Measurements from ENCODE around the gene MRPS18A. TPM values are rescaled to one million over a fixed set of nuclear protein-coding genes. Genes with fewer than 3 reads are reported as not detected.
A peak's percentile ranks its signal among the peaks of the same experiment; 100 is the strongest.
"Not testable (repeated sequence)": the region's sequence is repeated elsewhere in the genome, so short reads cannot be mapped to it uniquely, and the experiment has no call there.

Gene MRPS18A
- total and polyA plus RNA-seq, 9 of the 15 experiments (the other 6 are each of a cell fraction or from before 2014, with no cell fraction given): 87.5 to 243 (median 125) TPM

DNA sequence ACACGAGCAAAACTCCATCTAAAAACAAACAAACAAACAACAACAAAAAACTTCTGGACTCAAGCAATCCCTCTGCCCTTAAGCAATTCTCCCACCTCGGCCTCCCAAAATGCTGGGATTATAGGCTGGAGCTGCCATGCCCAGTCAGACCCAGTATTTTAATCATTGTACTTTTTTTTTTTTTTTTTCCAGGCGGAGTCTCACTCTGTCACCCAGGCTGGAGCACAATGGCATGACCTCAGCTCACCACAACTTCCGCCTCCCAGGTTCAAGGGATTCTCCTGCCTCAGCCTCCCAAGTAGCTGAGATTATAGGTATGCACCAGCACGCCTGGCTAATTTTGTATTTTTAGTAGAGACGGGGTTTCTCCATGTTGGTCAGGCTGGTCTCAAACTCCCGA, 54.6 kb downstream of the MRPS18A start:
- FAIRE-seq; H2AFZ ChIP-seq (ENCODE audit: low read depth, low read length); ATAC-seq; H4K20me1 ChIP-seq (replicated peaks; ENCODE audit: control insufficient read depth, insufficient read depth, low read length); H3K9me3 ChIP-seq (replicated peaks; ENCODE audit: control insufficient read depth, insufficient read depth, low read depth, low read length); H3K9me1 ChIP-seq (ENCODE audit: control insufficient read depth, insufficient read depth, low read length); BruUV-seq (replicated peaks); CTCF ChIA-PET (ENCODE audit: low intra/inter-chr PET ratio); DNase-seq (ENCODE audit: extremely low read depth in 1 of 4, low spot score in 3 of 4); in situ Hi-C loops (cut with MboI); H3K4me2 ChIP-seq (ENCODE audit: insufficient read depth, low read length); H3K4me3 ChIP-seq; H3K27ac ChIP-seq (ENCODE audit: extremely low read depth, low read depth, low read length); H3K27me3 ChIP-seq (ENCODE audit: control insufficient read depth in 2 of 2, insufficient read depth in 2 of 2, low read length in 2 of 2): not testable (repeated sequence)
- WGBS (ENCODE audit: insufficient coverage, low coverage, missing lambda C conversion rate): 55% methylated on average over 7 of the region's 7 CpGs
- H3K36me3 ChIP-seq (ENCODE audit: control insufficient read depth, insufficient read depth, low read length): peaks cover 16% of the 10 kb centered on the region; the same call in 2 of the 3 replicates
- peak; percentile 68 for TF ChIP-seq ZNF384 (IDR thresholded peaks at IDR 0.05; ENCODE audit: low read depth, low read length)
- TF ChIP-seq CBFA2T3 (IDR thresholded peaks at IDR 0.05): 0 out of 2 replicates have a peak, but pooled peaks have one; percentile 2
- TF ChIP-seq CXXC5 (CRISPR knock-in tag; IDR thresholded peaks at IDR 0.05): 0 out of 2 replicates have a peak, but pooled peaks have one; percentile 20
- H3K79me2 ChIP-seq (ENCODE audit: control insufficient read depth, insufficient read depth, low read length): peaks cover 51% of the 10 kb centered on the region
- POLR2A ChIA-PET: interaction anchor here (1.0 to 11.8 kb wide), 3 partner anchors 11 to 15 kb away, joined by 3 to 206 read pairs (median 6); partner anchors contain the start of gene RSPH9
- H3K4me1 ChIP-seq (replicated peaks in 1 of 2; ENCODE audit: control insufficient read depth in 2 of 2, insufficient read depth in 2 of 2, low read length in 2 of 2): peaks cover 31 to 64% of the 10 kb centered on the region in 2 experiments
- intact Hi-C loops (cut with micrococcal nuclease): loop anchor here (10.0 kb wide), 1 partner anchor 592 kb away; the partner anchor contains the start of gene SLC29A1
- peak overlapping the region in 1 of 2 experiments; percentile 23; a peak in 1 of 4 replicates for H3K9ac ChIP-seq (ENCODE audit: insufficient read depth in 1 of 2, low read depth in 2 of 2, low read length in 2 of 2)

- H3K4me3 ChIP-seq: peak overlapping the region; percentile 58
- 0% methylated on average over 1 of the region's 1 CpG for WGBS (ENCODE audit: insufficient coverage, low coverage, missing lambda C conversion rate)
- DNase-seq (ENCODE audit: extremely low read depth in 1 of 4, low spot score in 3 of 4): peak; percentile 87 to 98 (median 93)
- intact Hi-C loops (cut with micrococcal nuclease): loop anchor here (10.0 kb wide), 1 partner anchor 594 kb away; the partner anchor contains the start of gene SLC29A1
- H3K9me1 ChIP-seq (ENCODE audit: control insufficient read depth, insufficient read depth, low read length): peaks cover 3% of the 10 kb centered on the region
- H3K27ac ChIP-seq (ENCODE audit: extremely low read depth, low read depth, low read length): peak overlapping the region; percentile 97
- no TSS peak for BruUV-seq (replicated peaks)
- peak; percentile 94 for FAIRE-seq
- ChIA-PET CTCF (ENCODE audit: low intra/inter-chr PET ratio) (interaction anchor here (1.6 kb wide), 1 partner anchor 142 kb away, joined by 4 read pairs; no protein-coding TSS in a partner anchor), POLR2A (interaction anchor here (0.6 to 11.8 kb wide), 13 partner anchors 12 to 1341 kb away, joined by 3 to 206 read pairs (median 4); partner anchors contain the start of genes RSPH9 and VEGFA)
- H4K20me1 ChIP-seq (replicated peaks; ENCODE audit: control insufficient read depth, insufficient read depth, low read length): 0 out of 2 replicates have a peak, but pooled peaks cover under 1% of the 10 kb centered on the region
- H3K4me2 ChIP-seq (ENCODE audit: insufficient read depth, low read length): peak overlapping the region; percentile 99
- H3K36me3 ChIP-seq (ENCODE audit: control insufficient read depth, insufficient read depth, low read length): peaks cover 15% of the 10 kb centered on the region; the same call in 2 of the 3 replicates
- in situ Hi-C loops (cut with MboI): no loop called here
- H3K4me1 ChIP-seq (replicated peaks in 1 of 2; ENCODE audit: control insufficient read depth in 2 of 2, insufficient read depth in 2 of 2, low read length in 2 of 2): peaks cover 41 to 65% of the 10 kb centered on the region in 2 experiments
- H3K79me2 ChIP-seq (ENCODE audit: control insufficient read depth, insufficient read depth, low read length): peaks cover 51% of the 10 kb centered on the region
- no peaks in the 10 kb centered on the region for H3K9me3 ChIP-seq (replicated peaks; ENCODE audit: control insufficient read depth, insufficient read depth, low read depth, low read length)
- peak overlapping the region; percentile 95 to 98; a peak in 3 of 4 replicates for H3K9ac ChIP-seq (ENCODE audit: insufficient read depth in 1 of 2, low read depth in 2 of 2, low read length in 2 of 2)
- H2AFZ ChIP-seq (ENCODE audit: low read depth, low read length): peak overlapping the region; percentile 52
- peak; percentile 8 for ATAC-seq
- H3K27me3 ChIP-seq (ENCODE audit: control insufficient read depth in 2 of 2, insufficient read depth in 2 of 2, low read length in 2 of 2): no peaks in the 10 kb centered on the region; a peak in 1 of 5 replicates
- TF ChIP-seq ZNF354B (CRISPR knock-in tag; IDR thresholded peaks at IDR 0.05): 0 out of 2 replicates have a peak, but pooled peaks have one; percentile 47
- no peak; the same call in 1 of the 2 replicates for TF ChIP-seq CEBPG (CRISPR knock-in tag; IDR thresholded peaks at IDR 0.05)
- no peak for TF ChIP-seq CEBPG (tag; conservative IDR thresholded peaks at IDR 0.05 in 1 of 2, IDR thresholded peaks at IDR 0.05 in 1 of 2)
- TF ChIP-seq MTA3 (IDR thresholded peaks at IDR 0.05; ENCODE audit: borderline replicate concordance): peak; percentile 96
- no peak for TF ChIP-seq KLF1 (tag; IDR thresholded peaks at IDR 0.05)
- TF ChIP-seq EGR1 (conservative IDR thresholded peaks at IDR 0.05): no peak
- no peak for TF ChIP-seq SRSF7 (optimal IDR thresholded peaks at IDR 0.05; ENCODE audit: low read depth, low read length)
- peak; percentile 71; the same call in 1 of the 2 replicates for TF ChIP-seq PHTF2 (CRISPR knock-in tag; IDR thresholded peaks at IDR 0.05)
- no peak for TF ChIP-seq ZNF232 (CRISPR knock-in tag; IDR thresholded peaks at IDR 0.05)
- TF ChIP-seq KAT7 (CRISPR knock-in tag; IDR thresholded peaks at IDR 0.05; ENCODE audit: borderline replicate concordance): peak; percentile 81; the same call in 1 of the 2 replicates
- TF ChIP-seq ZBTB1 (CRISPR knock-in tag; IDR thresholded peaks at IDR 0.05; ENCODE audit: borderline replicate concordance, low read depth): peak; percentile 77
- 0 out of 2 replicates have a peak, but pooled peaks have one; percentile 69 for TF ChIP-seq DDX20 (tag; IDR thresholded peaks at IDR 0.05; ENCODE audit: low read depth)
Measured at GRCh38 chr6:43630980-43631619, 56.5 kb downstream of the MRPS18A start.
